ENCODE data around the gene ARHGAP42.

Gene ARHGAP42

GRCh38 chr11:100675115-100675650 lies 11.9 kb upstream of the ARHGAP42 start:
- DNase-seq (ENCODE audit: low read depth, low spot score), result no peak
- no peaks in the 10 kb centered on the region for H3K36me3 ChIP-seq (ENCODE audit: insufficient read depth, low read length)

GRCh38 chr11:100676901-100677300 lies 10.2 kb upstream of the ARHGAP42 start:
- no peak for DNase-seq (ENCODE audit: low read depth, low spot score)
- H3K4me3 ChIP-seq, result no peak overlapping the region
- no peaks in the 10 kb centered on the region for H3K9me3 ChIP-seq (ENCODE audit: low read depth, low read length)
- H3K27ac ChIP-seq, result no peak overlapping the region
- H3K36me3 ChIP-seq (ENCODE audit: insufficient read depth, low read length), result no peaks in the 10 kb centered on the region
- no peak overlapping the region for H3K9ac ChIP-seq (ENCODE audit: insufficient read length)
- TF ChIP-seq FOXP2 (optimal IDR thresholded peaks at IDR 0.05; ENCODE audit: control extremely low read depth, extremely low read length, insufficient read depth), result no peak
- TF ChIP-seq EZH2 (IDR thresholded peaks at IDR 0.05), result no peak
- no peak for TF ChIP-seq POLR2AphosphoS5 (IDR thresholded peaks at IDR 0.05; ENCODE audit: borderline replicate concordance, low read depth, low read length)

More at GRCh38 chr11:100675115-100675650, 11.9 kb upstream of the ARHGAP42 start:
- Histone ChIP-seq H3K27ac (no peak overlapping the region), H3K9me3 (ENCODE audit: low read depth, low read length) (no peaks in the 10 kb centered on the region), H3K9ac (ENCODE audit: insufficient read length) (no peak overlapping the region), H3K4me3 (no peak overlapping the region)
- TF ChIP-seq POLR2AphosphoS5 (IDR thresholded peaks at IDR 0.05; ENCODE audit: borderline replicate concordance, low read depth, low read length), result no peak
- no peak for TF ChIP-seq FOXP2 (optimal IDR thresholded peaks at IDR 0.05; ENCODE audit: control extremely low read depth, extremely low read length, insufficient read depth)
- TF ChIP-seq EZH2 (IDR thresholded peaks at IDR 0.05), result no peak

- Histone ChIP-seq H3K4me3 (no peak overlapping the region), H3K36me3 (ENCODE audit: insufficient read depth, low read length) (no peaks in the 10 kb centered on the region), H3K27ac (no peak overlapping the region), H3K9me3 (ENCODE audit: low read depth, low read length) (no peaks in the 10 kb centered on the region), H3K9ac (ENCODE audit: insufficient read length) (no peak overlapping the region)
- DNase-seq (ENCODE audit: low read depth, low spot score), result no peak
- TF ChIP-seq FOXP2 (optimal IDR thresholded peaks at IDR 0.05; ENCODE audit: control extremely low read depth, extremely low read length, insufficient read depth) (no peak), POLR2AphosphoS5 (IDR thresholded peaks at IDR 0.05; ENCODE audit: borderline replicate concordance, low read depth, low read length) (no peak), EZH2 (IDR thresholded peaks at IDR 0.05) (no peak)
These were observed 9.3 kb upstream of the ARHGAP42 start for GRCh38 chr11:100677796-100678195.

- Histone ChIP-seq H3K9ac (ENCODE audit: insufficient read length) (no peak overlapping the region), H3K36me3 (ENCODE audit: insufficient read depth, low read length) (no peaks in the 10 kb centered on the region), H3K9me3 (ENCODE audit: low read depth, low read length) (no peaks in the 10 kb centered on the region), H3K4me3 (no peak overlapping the region), H3K27ac (no peak overlapping the region)
- DNase-seq (ENCODE audit: low read depth, low spot score), result no peak
- TF ChIP-seq FOXP2 (optimal IDR thresholded peaks at IDR 0.05; ENCODE audit: control extremely low read depth, extremely low read length, insufficient read depth) (no peak), POLR2AphosphoS5 (IDR thresholded peaks at IDR 0.05; ENCODE audit: borderline replicate concordance, low read depth, low read length) (no peak), EZH2 (IDR thresholded peaks at IDR 0.05) (no peak)
These were observed 7.0 kb upstream of the ARHGAP42 start for GRCh38 chr11:100680070-100680469.

- TF ChIP-seq FOXP2 (optimal IDR thresholded peaks at IDR 0.05; ENCODE audit: control extremely low read depth, extremely low read length, insufficient read depth) (no peak), EZH2 (IDR thresholded peaks at IDR 0.05) (no peak), POLR2AphosphoS5 (IDR thresholded peaks at IDR 0.05; ENCODE audit: borderline replicate concordance, low read depth, low read length) (no peak)
- Histone ChIP-seq H3K9ac (ENCODE audit: insufficient read length) (no peak overlapping the region), H3K27ac (no peak overlapping the region), H3K4me3 (no peak overlapping the region), H3K9me3 (ENCODE audit: low read depth, low read length) (no peaks in the 10 kb centered on the region), H3K36me3 (ENCODE audit: insufficient read depth, low read length) (no peaks in the 10 kb centered on the region)
- DNase-seq (ENCODE audit: low read depth, low spot score), result no peak
These were observed 6.0 kb upstream of the ARHGAP42 start for GRCh38 chr11:100681064-100681502.

GRCh38 chr11:100682247-100682969 lies 4.7 kb upstream of the ARHGAP42 start:
- Histone ChIP-seq H3K9me3 (ENCODE audit: low read depth, low read length) (no peaks in the 10 kb centered on the region), H3K36me3 (ENCODE audit: insufficient read depth, low read length) (no peaks in the 10 kb centered on the region), H3K4me3 (no peak overlapping the region), H3K9ac (ENCODE audit: insufficient read length) (no peak overlapping the region), H3K27ac (no peak overlapping the region)
- TF ChIP-seq FOXP2 (optimal IDR thresholded peaks at IDR 0.05; ENCODE audit: control extremely low read depth, extremely low read length, insufficient read depth), result no peak
- no peak for TF ChIP-seq EZH2 (IDR thresholded peaks at IDR 0.05)
- no peak for TF ChIP-seq POLR2AphosphoS5 (IDR thresholded peaks at IDR 0.05; ENCODE audit: borderline replicate concordance, low read depth, low read length)
- no peak for DNase-seq (ENCODE audit: low read depth, low spot score)

- TF ChIP-seq EZH2 (IDR thresholded peaks at IDR 0.05), result no peak
- no peak for TF ChIP-seq FOXP2 (optimal IDR thresholded peaks at IDR 0.05; ENCODE audit: control extremely low read depth, extremely low read length, insufficient read depth)
- TF ChIP-seq POLR2AphosphoS5 (IDR thresholded peaks at IDR 0.05; ENCODE audit: borderline replicate concordance, low read depth, low read length), result no peak
- no peak overlapping the region for H3K9ac ChIP-seq (ENCODE audit: insufficient read length)
- H3K27ac ChIP-seq, result no peak overlapping the region
- no peaks in the 10 kb centered on the region for H3K9me3 ChIP-seq (ENCODE audit: low read depth, low read length)
- no peak for DNase-seq (ENCODE audit: low read depth, low spot score)
- H3K4me3 ChIP-seq, result no peak overlapping the region
- H3K36me3 ChIP-seq (ENCODE audit: insufficient read depth, low read length), result no peaks in the 10 kb centered on the region
These were observed 4.0 kb upstream of the ARHGAP42 start for GRCh38 chr11:100683126-100683525.

GRCh38 chr11:100684101-100685065 lies 2.7 kb upstream of the ARHGAP42 start:
- no peaks in the 10 kb centered on the region for H3K36me3 ChIP-seq (ENCODE audit: insufficient read depth, low read length)
- no peaks in the 10 kb centered on the region for H3K9me3 ChIP-seq (ENCODE audit: low read depth, low read length)
- no peak for DNase-seq (ENCODE audit: low read depth, low spot score)
- H3K4me3 ChIP-seq, result no peak overlapping the region
- no peak overlapping the region for H3K27ac ChIP-seq
- no peak for TF ChIP-seq FOXP2 (optimal IDR thresholded peaks at IDR 0.05; ENCODE audit: control extremely low read depth, extremely low read length, insufficient read depth)
- no peak overlapping the region for H3K9ac ChIP-seq (ENCODE audit: insufficient read length)

Measured in SK-N-MC (cell line).